ENCODE measurements around the gene ADAM19.

DNA sequence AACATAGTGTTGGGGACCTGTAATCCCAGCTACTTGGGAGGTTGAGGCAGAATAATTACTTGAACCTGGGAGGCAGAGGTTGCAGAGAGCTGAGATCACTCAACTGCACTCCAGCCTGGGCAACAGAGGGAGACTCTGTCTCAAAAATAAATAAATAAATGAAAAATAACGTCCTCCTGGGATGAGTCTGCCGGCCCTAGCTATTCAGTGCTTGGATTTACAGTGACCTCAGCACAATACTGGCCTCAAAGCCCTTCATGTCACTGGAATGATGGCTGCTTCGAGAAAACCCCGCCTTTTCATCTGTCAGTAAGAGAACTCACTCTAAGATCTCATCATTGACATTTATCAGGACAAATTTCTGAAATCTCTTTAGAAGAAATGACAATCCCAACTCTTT, 41.2 kb upstream of the ADAM19 start:
- TF ChIP-seq CTCF (IDR thresholded peaks at IDR 0.05) (no peak), POLR2AphosphoS5 (IDR thresholded peaks at IDR 0.05) (no peak)
